Left cardiac atrium (tissue), 4 donors: ENCODE measurements around the gene CDK5. TPM values are rescaled to one million over a fixed set of nuclear protein-coding genes. Genes with fewer than 3 reads are reported as not detected.

Experiments used
- ATAC-seq, 2 donors: fragments of 200-7000 bp; cut with Tn5 transposase; one replicate each; pipeline ENCODE4 v1.9.1; 2020; ENCODE audit warnings: mild to moderate bottlenecking in 2 of 2, moderate library complexity in 2 of 2
- DNase-seq: peaks from one replicate; pipeline ENCODE4 v3.0.0-alpha.2; 2020
- intact Hi-C, 2 donors: fragments of 100-400 bp; cut with DNase I; formaldehyde crosslinking; loops; one replicate each; pipeline versions ENCODE4 v1.14.1 to v1.15.1; 2022 to 2023
- long read RNA-seq: library from polyadenylated mRNA; unstranded; transcript quantifications from one replicate; pipeline ENCODE4 v2.0.0, GENCODE V29; 2021
- total RNA-seq, 2 donors: library from RNA; stranded (reverse); fragmentation: NEBNext Ultra II Directional; extraction: Animal tissue kit (Norgen Biotek cat#: 25700); gene quantifications; one replicate each; pipeline ENCODE4 v1.2.1, GENCODE V29; 2021
- donor health status: DM: no; HTN: yes; CAD: no.
- donor health status: DM: no; HTN: yes; CAD: no; lungs with severe emphysema.
- donor health status: DM: yes; HTN: yes; CAD: no.
- donor health status: Dilated cardiomyopathy.

CDK5 gene
- total RNA-seq = 1 to 10 TPM; 5.1 to 7.8 TPM
- long read RNA-seq, transcript CDK5-204 (12 exons, 1,758 nt) = major isoform, 6 of 6 reads
- long read RNA-seq, partial matches to known transcripts = 0 of 6 reads
- long read RNA-seq, other reads (novel, unspliced or antisense) = 0 of 6 reads

- DNase-seq = no peak
- ATAC-seq = peak in 1 of 2 donors; percentile 0
- intact Hi-C loops = loop anchor here in 1 of 2 donors (10.0 kb wide), 1 partner anchor 167 kb away; the partner anchor contains the start of gene ABCF2
Observed at GRCh38 chr7:151057506-151057988, at the start of gene CDK5. Gene CDK5 (minus strand): TSS chr7:151057897. CDS start chr7:151057848, 49 bp downstream.

GRCh38 chr7:151104411-151105235 is 46.9 kb upstream of the CDK5 start:
- intact Hi-C loops = no loop called here
- ATAC-seq (no peak), DNase-seq (no peak)

DNA sequence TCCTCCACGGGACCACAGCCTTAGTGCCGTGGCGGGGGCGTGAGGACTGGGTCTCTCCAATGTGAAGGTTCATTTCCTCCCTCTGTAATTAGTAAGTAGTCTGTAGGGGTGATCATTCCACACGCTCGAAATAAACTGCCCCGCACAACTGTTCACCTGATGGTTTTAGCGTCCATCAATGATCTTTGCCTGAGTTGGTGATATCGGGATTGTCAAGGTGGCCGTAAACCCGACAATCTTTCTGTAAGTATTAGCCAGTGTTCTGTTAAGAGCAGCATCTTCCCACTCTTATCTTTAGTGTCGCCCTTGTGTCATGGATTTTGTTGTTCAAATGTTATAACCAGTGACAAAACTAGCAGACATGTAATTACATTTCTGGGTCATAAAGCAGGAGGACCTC is 46.3 kb upstream of the CDK5 start:
- ATAC-seq (no peak), DNase-seq (no peak)
- intact Hi-C loops = no loop called here

- no peak for DNase-seq
- ATAC-seq = no peak
- intact Hi-C loops = no loop called here
Observed at GRCh38 chr7:151102991-151103390, 45.3 kb upstream of the CDK5 start.

DNA sequence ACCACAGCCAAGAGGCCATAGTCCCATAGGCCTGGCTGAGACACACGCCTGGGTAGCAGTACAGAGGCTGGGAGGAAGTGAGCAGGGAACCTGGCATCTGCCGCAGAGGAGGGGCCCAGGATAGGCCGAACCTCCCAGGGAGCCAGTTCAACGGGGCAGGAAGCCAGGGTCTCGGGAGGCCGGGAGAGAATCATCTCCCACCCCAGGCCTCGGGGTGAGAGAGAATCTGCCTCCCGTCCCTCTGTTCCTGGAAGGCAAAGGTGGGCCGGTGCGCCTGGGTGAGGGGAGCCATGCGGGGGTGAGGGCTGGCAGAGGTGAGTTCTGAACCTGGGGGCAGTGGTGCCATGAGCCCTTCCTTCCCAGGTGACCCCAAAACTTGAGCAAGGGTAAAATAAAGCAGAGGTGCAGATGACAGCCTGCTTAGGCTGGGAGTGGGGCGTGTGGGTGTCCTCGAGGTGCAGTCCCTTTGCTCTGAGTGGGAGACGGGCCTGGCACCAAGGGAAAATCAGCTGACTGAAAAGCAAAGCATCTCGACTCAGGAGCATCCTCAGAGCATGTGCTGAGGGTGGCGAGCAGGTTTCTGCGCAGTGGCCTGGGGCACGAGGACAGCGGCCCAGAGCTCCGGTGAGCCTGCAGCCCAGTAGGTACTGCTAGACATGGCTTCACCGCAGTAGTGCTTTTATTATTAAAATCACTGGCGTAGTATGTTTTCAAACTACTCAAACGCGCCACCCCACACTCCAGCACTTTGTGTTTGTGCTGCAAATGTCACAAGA is 44.1 kb upstream of the CDK5 start:
- intact Hi-C loops = no loop called here
- DNase-seq (no peak), ATAC-seq (peak in 1 of 2 donors; percentile 10)

- peak in 1 of 2 donors; percentile 9 for ATAC-seq
- intact Hi-C loops = no loop called here
- DNase-seq = no peak
Observed at GRCh38 chr7:151100921-151101320, 43.2 kb upstream of the CDK5 start.

DNA sequence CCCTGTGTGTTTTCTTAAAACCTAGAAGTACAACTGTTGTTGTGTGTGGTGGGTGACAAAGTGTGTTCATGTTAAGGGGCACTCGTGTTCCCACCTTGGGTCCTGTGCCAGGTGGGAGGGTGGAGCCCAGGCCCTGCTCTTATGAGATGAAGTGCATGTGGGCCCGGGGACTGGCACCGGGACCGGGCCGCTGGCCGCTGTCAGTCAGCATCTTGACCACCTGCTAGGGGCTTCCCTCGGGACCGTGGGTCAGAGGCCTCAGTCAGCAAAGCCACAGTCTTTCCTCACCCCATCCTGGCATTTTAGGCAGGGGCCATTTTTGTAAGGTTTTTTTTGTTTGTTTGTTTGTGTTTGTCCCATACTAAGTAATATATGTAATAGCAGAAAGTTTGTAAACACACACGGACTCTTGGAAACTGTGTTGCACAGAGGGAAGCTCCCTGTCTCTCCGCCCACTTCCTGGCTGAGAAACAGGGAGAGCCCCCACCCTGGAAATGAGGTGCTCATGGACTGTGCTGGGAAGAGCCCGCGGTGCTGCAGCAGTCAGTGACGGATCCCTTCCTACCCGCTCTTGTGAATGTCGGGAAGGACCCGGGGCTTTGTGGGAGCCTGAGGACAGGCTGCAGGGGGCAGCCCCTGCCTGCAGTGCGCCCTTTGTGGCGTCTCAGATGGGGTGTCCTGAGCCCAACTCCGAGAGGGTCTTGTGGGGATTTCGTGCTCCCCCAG is 42.0 kb upstream of the CDK5 start:
- ATAC-seq = peak in 1 of 2 donors; percentile 25
- intact Hi-C loops = no loop called here
- no peak for DNase-seq

DNA sequence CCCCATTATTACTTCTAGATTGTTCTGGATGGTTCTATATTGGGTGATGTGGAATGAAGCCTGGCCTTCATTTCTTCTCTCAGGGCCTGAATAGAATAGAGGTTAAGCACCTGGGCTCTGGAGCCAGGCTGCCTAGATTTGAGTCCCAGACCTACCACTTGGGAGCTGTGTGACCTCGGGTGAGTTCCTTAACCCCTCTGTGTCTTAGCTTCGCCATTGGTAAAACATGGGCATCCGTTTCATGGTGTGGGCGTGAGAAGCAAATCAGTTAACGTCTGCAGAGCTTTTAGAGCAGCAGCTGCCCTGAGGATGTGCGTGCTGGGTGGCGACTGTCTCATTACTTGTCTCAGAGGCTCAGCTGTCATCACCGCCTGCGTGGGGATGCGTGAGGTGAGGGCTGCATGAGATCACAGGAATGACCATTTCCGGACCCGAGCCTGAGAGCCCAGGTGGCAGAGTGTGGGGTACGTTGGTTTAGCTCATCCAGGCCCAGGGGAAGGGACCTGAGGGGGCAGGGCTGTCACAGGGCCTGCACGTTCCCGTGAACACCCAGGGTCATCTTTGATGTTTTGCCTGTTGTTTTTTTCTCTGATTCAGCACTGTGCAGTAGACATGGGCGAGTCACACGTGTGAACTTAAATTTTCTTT is 38.3 kb upstream of the CDK5 start:
- intact Hi-C loops = no loop called here
- ATAC-seq (no peak), DNase-seq (no peak)

GRCh38 chr7:151095123-151095797 is 37.6 kb upstream of the CDK5 start:
- intact Hi-C loops = no loop called here
- no peak for ATAC-seq
- DNase-seq = no peak

- ATAC-seq (no peak), DNase-seq (no peak)
- intact Hi-C loops = no loop called here
Observed at GRCh38 chr7:151094675-151095074, 37.0 kb upstream of the CDK5 start.

- ATAC-seq = no peak
- no peak for DNase-seq
- intact Hi-C loops = no loop called here
Observed at GRCh38 chr7:151093748-151094147, 36.1 kb upstream of the CDK5 start.

DNA sequence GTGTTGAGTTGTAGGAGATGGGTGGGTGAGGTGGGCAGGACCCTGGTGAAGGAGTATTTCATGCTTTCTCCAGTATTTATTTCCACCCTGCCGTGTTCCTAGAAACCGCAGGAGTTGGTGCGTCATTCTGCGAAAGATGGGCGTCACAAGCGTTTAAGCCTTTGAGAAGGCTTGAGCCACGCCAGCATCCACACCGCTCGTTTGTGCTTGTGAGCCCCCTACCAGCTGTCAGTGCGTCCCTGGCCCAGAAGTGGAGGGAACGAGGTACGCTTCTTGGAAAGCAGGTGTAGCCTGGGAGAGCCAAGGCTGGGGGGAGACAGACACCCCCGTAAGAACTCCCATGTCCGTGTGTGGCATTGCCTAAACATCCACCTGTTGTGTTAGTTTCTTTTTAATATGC is 34.3 kb upstream of the CDK5 start:
- DNase-seq (no peak), ATAC-seq (no peak)
- intact Hi-C loops = no loop called here

DNA sequence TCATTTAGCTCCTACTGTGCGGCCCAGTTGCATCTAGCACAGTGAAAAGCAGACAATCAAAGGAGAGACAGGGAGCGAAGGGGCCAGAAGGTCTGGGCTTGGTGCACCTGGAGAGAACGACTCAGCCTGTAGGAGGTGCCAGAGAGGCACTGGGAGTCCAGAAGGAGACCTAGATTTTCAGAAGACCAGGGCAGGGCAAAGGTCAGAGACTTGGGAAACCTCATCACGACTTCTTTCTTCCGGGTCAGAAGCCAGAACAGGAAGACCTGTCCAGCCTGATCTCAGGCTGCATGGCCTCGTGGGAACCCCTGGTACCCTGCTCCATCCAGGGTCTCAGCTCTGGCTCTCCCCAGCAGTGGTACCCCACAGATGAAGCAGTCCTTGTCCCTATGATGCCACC is 33.7 kb upstream of the CDK5 start:
- intact Hi-C loops = no loop called here
- DNase-seq (no peak), ATAC-seq (no peak)

- intact Hi-C loops = no loop called here
- DNase-seq (no peak), ATAC-seq (no peak)
Observed at GRCh38 chr7:151091003-151091402, 33.3 kb upstream of the CDK5 start.

- intact Hi-C loops = no loop called here
- ATAC-seq (no peak), DNase-seq (no peak)
Observed at GRCh38 chr7:151089893-151090730, 32.4 kb upstream of the CDK5 start.

DNA sequence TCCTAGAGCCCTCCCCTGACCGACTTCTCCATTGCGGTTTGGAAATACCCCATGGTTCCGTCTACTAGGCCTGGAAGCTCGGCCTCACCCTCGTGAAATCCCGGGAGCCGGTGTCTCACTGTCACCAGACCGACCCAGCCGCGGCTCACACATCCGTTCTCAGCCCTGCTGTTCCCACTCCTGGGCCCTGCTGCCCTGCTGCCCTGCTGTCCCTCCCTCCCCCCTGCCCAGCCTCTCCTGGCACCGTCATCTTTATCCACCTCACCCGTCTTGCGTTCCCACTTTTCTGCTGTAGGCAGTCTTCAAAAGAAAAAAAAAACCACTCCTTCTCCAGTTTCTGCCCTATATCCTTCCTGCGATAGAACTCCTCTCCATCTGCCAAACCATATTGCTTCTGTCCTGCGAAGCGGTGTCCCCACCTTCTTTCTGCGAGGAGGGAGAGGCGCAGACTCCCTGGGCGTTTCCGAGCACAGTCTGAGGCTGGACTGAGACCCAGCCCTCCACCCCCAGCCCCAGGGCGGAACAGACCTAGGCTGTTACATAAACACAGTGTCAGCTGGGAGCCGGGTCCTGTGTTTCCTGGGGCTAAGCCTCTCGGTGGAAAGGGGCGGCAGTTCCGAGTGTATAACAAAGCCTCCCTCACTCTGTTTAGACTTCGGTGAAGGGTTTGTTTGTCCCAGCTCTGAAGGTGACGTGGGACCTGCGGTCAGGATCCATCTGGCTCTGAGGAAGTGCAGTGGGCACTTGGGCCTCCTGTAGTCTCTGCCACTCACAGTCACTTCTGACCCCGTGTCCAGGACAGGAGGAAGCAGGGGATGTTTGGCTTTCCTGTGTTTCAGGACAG is 31.4 kb upstream of the CDK5 start:
- intact Hi-C loops = no loop called here
- ATAC-seq (peak; percentile 13 to 46), DNase-seq (peak; percentile 85)
